Stimulated activated CD8-positive, alpha-beta memory T cell treated with anti-CD3 and anti-CD28 coated beads, Interleukin-4, amount 100 ng/mL, for 24 hours (primary cell): ENCODE data around the gene DDX41.

ENCODE experiments used
- DNase-seq: peaks from one replicate; pipeline ENCODE4 v3.0.0-alpha.2; 2020; ENCODE audit warnings: low read depth

The DDX41 gene

GRCh38 chr5:177483994-177484901 lies 32.5 kb downstream of the DDX41 start:
- no peak for DNase-seq

- no peak for DNase-seq
Observed at GRCh38 chr5:177483042-177483441, 33.7 kb downstream of the DDX41 start.

- DNase-seq: no peak
Observed at GRCh38 chr5:177482359-177482795, 34.4 kb downstream of the DDX41 start.

- no peak for DNase-seq
Observed at GRCh38 chr5:177479774-177480173, 37.0 kb downstream of the DDX41 start.

- no peak for DNase-seq
Observed at GRCh38 chr5:177478711-177479646, 37.8 kb downstream of the DDX41 start.

- DNase-seq: no peak
Observed at GRCh38 chr5:177477701-177478477, 38.9 kb downstream of the DDX41 start.

GRCh38 chr5:177476531-177477233 lies 40.1 kb downstream of the DDX41 start:
- no peak for DNase-seq

- DNase-seq: no peak
Observed at GRCh38 chr5:177475563-177476427, 41.0 kb downstream of the DDX41 start.

GRCh38 chr5:177474846-177475562 lies 41.8 kb downstream of the DDX41 start:
- DNase-seq: no peak

- no peak for DNase-seq
Observed at GRCh38 chr5:177474002-177474476, 42.7 kb downstream of the DDX41 start.

- no peak for DNase-seq
Observed at GRCh38 chr5:177473443-177474001, 43.2 kb downstream of the DDX41 start, which contains the start of gene DBN1. Gene DBN1 (minus strand): TSS chr5:177473634. CDS start chr5:177473521, 113 bp downstream.

- DNase-seq: peak; percentile 75
Observed at GRCh38 chr5:177472460-177473442, 44.0 kb downstream of the DDX41 start.

GRCh38 chr5:177471610-177472356 lies 45.0 kb downstream of the DDX41 start:
- peak; percentile 57 for DNase-seq

GRCh38 chr5:177470759-177471536 lies 45.8 kb downstream of the DDX41 start:
- DNase-seq: no peak

GRCh38 chr5:177469750-177470525 lies 46.8 kb downstream of the DDX41 start:
- DNase-seq: no peak
